ENCODE data around the gene MAGOHB. TPM values are rescaled to one million over a fixed set of nuclear protein-coding genes. Genes with fewer than 3 reads are reported as not detected.

Gene MAGOHB
- total and polyA plus RNA-seq, 2 of the 4 experiments (the other 2 are of a cell fraction): 6.3 to 20.3 TPM

GRCh38 chr12:10645910-10646309 is 32.5 kb upstream of the MAGOHB start:
- no peak overlapping the region for H3K4me2 ChIP-seq (ENCODE audit: low read depth, low read length)
- intact Hi-C loops (cut with micrococcal nuclease) (no loop called here), dilution Hi-C loops (cut with HindIII; ENCODE audit: low sequenced_read_pairs, unreplicated experiment) (no loop called here), in situ Hi-C loops (cut with MboI; ENCODE audit: low sequenced_read_pairs) (no loop called here)
- no peak overlapping the region for H2BK15ac ChIP-seq (ENCODE audit: low read depth, low read length)
- no peak overlapping the region for H2AK5ac ChIP-seq (ENCODE audit: low read depth, low read length)
- no peaks in the 10 kb centered on the region for H4K20me1 ChIP-seq (ENCODE audit: insufficient read depth, low read length)
- H2BK5ac ChIP-seq (ENCODE audit: low read depth, low read length, poor library complexity, severe bottlenecking): no peak overlapping the region
- H2AFZ ChIP-seq (replicated peaks; ENCODE audit: low read length, poor library complexity): no peak overlapping the region
- no peak overlapping the region for H2BK120ac ChIP-seq (ENCODE audit: low read depth, low read length)
- no peak overlapping the region for H3K23ac ChIP-seq (ENCODE audit: low read depth, low read length)
- no peaks in the 10 kb centered on the region for H3K79me1 ChIP-seq (ENCODE audit: low read depth in 1 of 2, low read length in 2 of 2)
- ATAC-seq (ENCODE audit: low read depth) (no peak), DNase-seq (no peak)
- ChIA-PET POLR2A (ENCODE audit: unreplicated experiment) (no interaction called here), CTCF (no interaction called here)
- no peak overlapping the region for H3K56ac ChIP-seq (ENCODE audit: extremely low read depth, insufficient read depth, low read length)
- no peak overlapping the region for H2BK20ac ChIP-seq (ENCODE audit: low read depth, low read length)
- H4K8ac ChIP-seq (ENCODE audit: low read depth in 2 of 2, low read length in 2 of 2): no peak overlapping the region
- no peak overlapping the region for H3K9ac ChIP-seq (ENCODE audit: low read depth, low read length)
- 67% methylated on average over 2 of the region's 4 CpGs; no CpG with 5 or more reads in 1 of the 2 experiments for WGBS, 2 experiments (ENCODE audit: extremely low coverage in 2 of 2, insufficient read length in 1 of 2)
- no peaks in the 10 kb centered on the region for H3K27me3 ChIP-seq (ENCODE audit: control insufficient read depth, insufficient read depth, low read length)
- H3K9me3 ChIP-seq (ENCODE audit: control insufficient read depth, insufficient read depth, low read length): peaks cover 12% of the 10 kb centered on the region; the same call in 1 of the 2 replicates
- H3K9me1 ChIP-seq (ENCODE audit: insufficient read depth, low read length): peaks cover 7% of the 10 kb centered on the region; the same call in 1 of the 2 replicates
- no peak overlapping the region for H3K14ac ChIP-seq (replicated peaks; ENCODE audit: low read depth, low read length)
- no peak overlapping the region for H4K91ac ChIP-seq (ENCODE audit: insufficient read depth, low read depth, low read length)
- H3K36me3 ChIP-seq (ENCODE audit: control insufficient read depth, insufficient read depth, low read length): no peaks in the 10 kb centered on the region
- H3K18ac ChIP-seq (ENCODE audit: low read depth, low read length): no peak overlapping the region
- H3K4me1 ChIP-seq (ENCODE audit: control insufficient read depth, insufficient read depth, low read length): peaks cover 4% of the 10 kb centered on the region; the same call in 1 of the 2 replicates
- H3K4me3 ChIP-seq (ENCODE audit: insufficient read depth, low read depth, low read length): no peak overlapping the region
- H2AK9ac ChIP-seq (replicated peaks; ENCODE audit: low read depth, low read length, poor library complexity): no peak overlapping the region
- TF ChIP-seq ELK1 (IDR thresholded peaks at IDR 0.05; ENCODE audit: borderline replicate concordance, low read depth, low read length) (no peak), MAZ (IDR thresholded peaks at IDR 0.05; ENCODE audit: borderline replicate concordance, low read depth, low read length) (no peak), BHLHE40 (IDR thresholded peaks at IDR 0.05; ENCODE audit: low read depth, low read length) (no peak), FOS (IDR thresholded peaks at IDR 0.05; ENCODE audit: low read depth, low read length) (no peak), SMC3 (IDR thresholded peaks at IDR 0.05; ENCODE audit: low read depth, low read length) (no peak), MXI1 (IDR thresholded peaks at IDR 0.05; ENCODE audit: borderline replicate concordance, low read depth, low read length) (no peak), RCOR1 (IDR thresholded peaks at IDR 0.05; ENCODE audit: insufficient replicate concordance, low read length) (no peak), USF2 (IDR thresholded peaks at IDR 0.05; ENCODE audit: low read depth, low read length) (no peak), RFX5 (IDR thresholded peaks at IDR 0.05; ENCODE audit: low read depth, low read length) (no peak), CEBPB (IDR thresholded peaks at IDR 0.05; ENCODE audit: low read depth, low read length) (no peak), POLR2A (IDR thresholded peaks at IDR 0.05; ENCODE audit: low read depth, low read length) (no peak), MAFK (IDR thresholded peaks at IDR 0.05; ENCODE audit: low read depth, low read length) (no peak), NFE2L2 (IDR thresholded peaks at IDR 0.05; ENCODE audit: low read depth, low read length) (no peak), RAD21 (IDR thresholded peaks at IDR 0.05; ENCODE audit: low read length) (no peak), CHD1 (IDR thresholded peaks at IDR 0.05; ENCODE audit: low read depth, low read length) (no peak)
- H4K5ac ChIP-seq (ENCODE audit: low read depth, low read length): no peak overlapping the region
- H3K27ac ChIP-seq (ENCODE audit: insufficient read depth, low read length): no peak overlapping the region
- BruUV-seq (replicated peaks): no TSS peak
- no peak overlapping the region for H3K4ac ChIP-seq (ENCODE audit: low read depth, low read length)
